Measurements from ENCODE around the gene PAPOLA. TPM values are rescaled to one million over a fixed set of nuclear protein-coding genes. Genes with fewer than 3 reads are reported as not detected.
A peak's percentile ranks its signal among the peaks of the same experiment; 100 is the strongest.

The PAPOLA gene
- 128 and 137 TPM in 2 replicates for total RNA-seq (2012; rRNA removed)
- polyA plus RNA-seq (2012; rRNA removed), result 71.7 and 73.8 TPM in 2 replicates
- polyA plus RNA-seq (2012; cell fraction: cytosol; rRNA removed), result 24.7 and 33.2 TPM in 2 replicates
- polyA plus RNA-seq (2012; cell fraction: nucleus; rRNA removed; ENCODE audit: low replicate concordance), result 17.8 and 104 TPM in 2 replicates
- percentile 89 among the genes with signal in this experiment for Bru-seq, nascent RNA
- BruChase-seq, experiment 1, labeled RNA remaining after a 6-hour chase, result percentile 89 among the genes with signal in this experiment
- percentile 93 among the genes with signal in this experiment for BruChase-seq, experiment 2, labeled RNA remaining after a 2-hour chase
- long read RNA-seq, full-length matches to known transcripts, result 79 of 121 reads
- long read RNA-seq, partial matches to known transcripts, result 13 of 121 reads
- long read RNA-seq, other reads (novel, unspliced or antisense), result 29 of 121 reads

GRCh38 chr14:96501740-96502620 lies at the start of gene PAPOLA:
Gene PAPOLA, plus strand, starts transcription at chr14:96502382. Its CDS starts 211 bp downstream, at chr14:96502593.
- H3K9me3 ChIP-seq (ENCODE audit: control insufficient read depth, insufficient read depth, low read length), result no peaks in the 10 kb centered on the region
- H2BK120ac ChIP-seq (ENCODE audit: low read depth, low read length), result peak within 1 kb of the TSS; percentile 89
- H2AFZ ChIP-seq (replicated peaks; ENCODE audit: low read length, poor library complexity), result peak within 1 kb of the TSS; percentile 99
- H3K4me3 ChIP-seq (ENCODE audit: insufficient read depth, low read depth, low read length), result peak within 1 kb of the TSS; percentile 76
- 2% methylated on average over 17 of the region's 87 CpGs; no CpG with 5 or more reads in 1 of the 2 experiments for WGBS, 2 experiments (ENCODE audit: extremely low coverage in 2 of 2, insufficient read length in 1 of 2)
- peak within 1 kb of the TSS; percentile 83 for H3K14ac ChIP-seq (replicated peaks; ENCODE audit: low read depth, low read length)
- peak within 1 kb of the TSS; percentile 31 for H2AK5ac ChIP-seq (ENCODE audit: low read depth, low read length)
- no peaks in the 10 kb centered on the region for H3K36me3 ChIP-seq (ENCODE audit: control insufficient read depth, insufficient read depth, low read length)
- H3K79me1 ChIP-seq (ENCODE audit: low read depth in 1 of 2, low read length in 2 of 2), result peaks cover 5 to 31% of the 10 kb centered on the region in 2 experiments; a peak in 3 of 4 replicates
- dilution Hi-C loops (cut with HindIII; ENCODE audit: low sequenced_read_pairs, unreplicated experiment) (no loop called here), intact Hi-C loops (cut with micrococcal nuclease) (loop anchor here (10.0 kb wide), 2 partner anchors 217 to 397 kb away; no protein-coding TSS in a partner anchor), in situ Hi-C loops (cut with MboI; ENCODE audit: low sequenced_read_pairs) (no loop called here)
- DNase-seq (peak; percentile 95), ATAC-seq (ENCODE audit: low read depth) (peak; percentile 94)
- H3K27ac ChIP-seq (ENCODE audit: insufficient read depth, low read length), result peak within 1 kb of the TSS; percentile 86
- no peak within 1 kb of the TSS for H2BK15ac ChIP-seq (ENCODE audit: low read depth, low read length)
- peaks cover 43% of the 10 kb centered on the region for H4K20me1 ChIP-seq (ENCODE audit: insufficient read depth, low read length)
- H3K9ac ChIP-seq (ENCODE audit: low read depth, low read length), result peak within 1 kb of the TSS; percentile 88
- peaks cover 10% of the 10 kb centered on the region for H3K9me1 ChIP-seq (ENCODE audit: insufficient read depth, low read length)
- CTCF ChIA-PET, result no interaction called here
- peak within 1 kb of the TSS; percentile 83 for H2BK5ac ChIP-seq (ENCODE audit: low read depth, low read length, poor library complexity, severe bottlenecking)
- POLR2A ChIA-PET (ENCODE audit: unreplicated experiment), result no interaction called here
- peaks cover 3% of the 10 kb centered on the region; the same call in 1 of the 2 replicates for H3K4me1 ChIP-seq (ENCODE audit: control insufficient read depth, insufficient read depth, low read length)
- peak within 1 kb of the TSS; percentile 66 to 91 for H4K8ac ChIP-seq (ENCODE audit: low read depth in 2 of 2, low read length in 2 of 2)
- H2BK20ac ChIP-seq (ENCODE audit: low read depth, low read length), result no peak within 1 kb of the TSS
- H3K23ac ChIP-seq (ENCODE audit: low read depth, low read length), result peak within 1 kb of the TSS; percentile 92
- TF ChIP-seq CEBPB (IDR thresholded peaks at IDR 0.05; ENCODE audit: low read depth, low read length) (no peak), BHLHE40 (IDR thresholded peaks at IDR 0.05; ENCODE audit: low read depth, low read length) (peak; percentile 24; the same call in 1 of the 2 replicates), RCOR1 (IDR thresholded peaks at IDR 0.05; ENCODE audit: insufficient replicate concordance, low read length) (no peak), NFE2L2 (IDR thresholded peaks at IDR 0.05; ENCODE audit: low read depth, low read length) (peak; percentile 24; the same call in 1 of the 2 replicates), RFX5 (IDR thresholded peaks at IDR 0.05; ENCODE audit: low read depth, low read length) (no peak), MAFK (IDR thresholded peaks at IDR 0.05; ENCODE audit: low read depth, low read length) (peak; percentile 75; the same call in 1 of the 2 replicates), MXI1 (IDR thresholded peaks at IDR 0.05; ENCODE audit: borderline replicate concordance, low read depth, low read length) (peak; percentile 87), POLR2A (IDR thresholded peaks at IDR 0.05; ENCODE audit: low read depth, low read length) (peak; percentile 93)
- TF ChIP-seq, protein P1, sequence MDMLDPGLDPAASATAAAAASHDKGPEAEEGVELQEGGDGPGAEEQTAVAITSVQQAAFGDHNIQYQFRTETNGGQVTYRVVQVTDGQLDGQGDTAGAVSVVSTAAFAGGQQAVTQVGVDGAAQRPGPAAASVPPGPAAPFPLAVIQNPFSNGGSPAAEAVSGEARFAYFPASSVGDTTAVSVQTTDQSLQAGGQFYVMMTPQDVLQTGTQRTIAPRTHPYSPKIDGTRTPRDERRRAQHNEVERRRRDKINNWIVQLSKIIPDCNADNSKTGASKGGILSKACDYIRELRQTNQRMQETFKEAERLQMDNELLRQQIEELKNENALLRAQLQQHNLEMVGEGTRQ (IDR thresholded peaks at IDR 0.05; ENCODE audit: low read depth, low read length), result 0 out of 2 replicates have a peak, but pooled peaks have one; percentile 9
- TF ChIP-seq, protein P2, sequence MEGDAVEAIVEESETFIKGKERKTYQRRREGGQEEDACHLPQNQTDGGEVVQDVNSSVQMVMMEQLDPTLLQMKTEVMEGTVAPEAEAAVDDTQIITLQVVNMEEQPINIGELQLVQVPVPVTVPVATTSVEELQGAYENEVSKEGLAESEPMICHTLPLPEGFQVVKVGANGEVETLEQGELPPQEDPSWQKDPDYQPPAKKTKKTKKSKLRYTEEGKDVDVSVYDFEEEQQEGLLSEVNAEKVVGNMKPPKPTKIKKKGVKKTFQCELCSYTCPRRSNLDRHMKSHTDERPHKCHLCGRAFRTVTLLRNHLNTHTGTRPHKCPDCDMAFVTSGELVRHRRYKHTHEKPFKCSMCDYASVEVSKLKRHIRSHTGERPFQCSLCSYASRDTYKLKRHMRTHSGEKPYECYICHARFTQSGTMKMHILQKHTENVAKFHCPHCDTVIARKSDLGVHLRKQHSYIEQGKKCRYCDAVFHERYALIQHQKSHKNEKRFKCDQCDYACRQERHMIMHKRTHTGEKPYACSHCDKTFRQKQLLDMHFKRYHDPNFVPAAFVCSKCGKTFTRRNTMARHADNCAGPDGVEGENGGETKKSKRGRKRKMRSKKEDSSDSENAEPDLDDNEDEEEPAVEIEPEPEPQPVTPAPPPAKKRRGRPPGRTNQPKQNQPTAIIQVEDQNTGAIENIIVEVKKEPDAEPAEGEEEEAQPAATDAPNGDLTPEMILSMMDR (conservative IDR thresholded peaks at IDR 0.05; ENCODE audit: low read depth, low read length), result peak; percentile 14; the same call in 1 of the 2 replicates
- H3K56ac ChIP-seq (ENCODE audit: extremely low read depth, insufficient read depth, low read length), result peak within 1 kb of the TSS; percentile 78
- no peaks in the 10 kb centered on the region for H3K27me3 ChIP-seq (ENCODE audit: control insufficient read depth, insufficient read depth, low read length)
- H2AK9ac ChIP-seq (replicated peaks; ENCODE audit: low read depth, low read length, poor library complexity), result peak within 1 kb of the TSS; percentile 90
- peak within 1 kb of the TSS; percentile 65 for H4K5ac ChIP-seq (ENCODE audit: low read depth, low read length)
- H3K18ac ChIP-seq (ENCODE audit: low read depth, low read length), result no peak within 1 kb of the TSS; the same call in 1 of the 2 replicates
- peak within 1 kb of the TSS; percentile 84 for H4K91ac ChIP-seq (ENCODE audit: insufficient read depth, low read depth, low read length)
- peak within 1 kb of the TSS; percentile 83 for H3K4ac ChIP-seq (ENCODE audit: low read depth, low read length)
- BruUV-seq (replicated peaks), result no TSS peak
- H3K4me2 ChIP-seq (ENCODE audit: low read depth, low read length), result peak within 1 kb of the TSS; percentile 93

Measured in IMR-90 (cell line).